GM15510 (cell line): Measurements from ENCODE around the gene ARL10.

ENCODE experiments used
- POLR2A ChIP-seq: IDR thresholded peaks from 3 replicates; pipeline ENCODE4 v1.6.1; 2011; ENCODE audit warnings: borderline replicate concordance; ENCODE audit not compliant: insufficient read length; ENCODE audit errors: extremely low read depth

ARL10 gene

DNA sequence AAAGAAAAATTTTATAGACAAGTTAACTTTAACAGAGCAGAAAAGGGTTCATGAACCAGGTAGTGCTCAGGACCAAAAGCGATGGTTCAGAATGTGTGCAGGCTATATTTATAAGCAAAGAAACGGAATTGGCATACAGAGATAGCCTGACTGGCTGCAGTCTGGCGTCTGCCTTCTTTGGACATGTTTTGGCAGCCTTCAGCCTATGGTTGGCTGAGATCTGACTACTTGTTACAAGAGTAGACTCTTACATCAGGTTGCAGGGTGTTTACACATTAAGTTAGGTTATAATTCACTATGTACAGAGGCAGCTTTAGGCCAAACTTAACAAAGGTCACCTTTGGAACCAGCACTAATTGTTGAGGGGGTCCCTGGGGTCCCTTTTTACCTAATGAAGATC is 16.1 kb downstream of the ARL10 start:
- TF ChIP-seq POLR2A, result no peak

DNA sequence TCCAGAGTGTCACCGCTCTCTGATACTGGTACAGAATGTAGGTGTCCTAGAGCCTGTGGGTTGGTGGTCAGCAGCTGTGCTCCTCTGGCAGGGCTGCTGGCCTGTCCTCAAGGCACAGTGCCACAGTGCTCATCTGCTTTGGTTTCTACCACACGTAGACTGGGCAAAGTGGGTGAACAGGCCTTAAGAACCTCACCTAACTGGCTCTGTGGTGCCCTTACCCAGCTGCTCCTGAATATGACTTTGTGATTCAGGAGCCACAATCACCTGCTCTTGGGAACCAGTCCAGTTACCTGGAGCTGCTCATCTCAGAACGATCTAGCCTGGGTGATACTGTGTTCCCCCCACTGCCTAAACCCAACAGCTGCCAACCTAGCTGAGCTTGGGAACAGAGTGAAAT is 16.7 kb downstream of the ARL10 start:
- TF ChIP-seq POLR2A, result no peak

DNA sequence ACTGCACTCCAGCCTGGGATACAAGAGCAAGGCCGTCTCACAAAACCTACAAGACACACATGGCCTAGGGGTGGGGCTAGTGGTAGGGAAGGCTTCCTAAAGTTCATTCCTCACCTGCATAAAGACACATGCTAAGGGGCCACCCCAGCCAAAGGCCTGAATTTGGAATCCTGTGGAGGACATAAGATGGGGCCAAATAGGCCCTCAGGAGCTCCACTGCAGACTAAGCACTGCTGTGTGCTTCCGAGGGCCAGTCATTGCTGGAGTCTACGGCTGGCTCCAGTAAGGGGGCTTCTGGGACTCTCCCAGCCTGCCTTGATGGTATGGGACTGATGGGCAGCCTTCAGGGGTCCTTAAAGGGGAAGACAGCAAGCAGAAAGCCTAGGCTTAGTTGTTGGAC is 17.4 kb downstream of the ARL10 start:
- TF ChIP-seq POLR2A, result no peak

GRCh38 chr5:176383248-176383905 is 18.1 kb downstream of the ARL10 start:
- no peak for TF ChIP-seq POLR2A

- no peak for TF ChIP-seq POLR2A
Measured at GRCh38 chr5:176383961-176384360, 18.7 kb downstream of the ARL10 start.

DNA sequence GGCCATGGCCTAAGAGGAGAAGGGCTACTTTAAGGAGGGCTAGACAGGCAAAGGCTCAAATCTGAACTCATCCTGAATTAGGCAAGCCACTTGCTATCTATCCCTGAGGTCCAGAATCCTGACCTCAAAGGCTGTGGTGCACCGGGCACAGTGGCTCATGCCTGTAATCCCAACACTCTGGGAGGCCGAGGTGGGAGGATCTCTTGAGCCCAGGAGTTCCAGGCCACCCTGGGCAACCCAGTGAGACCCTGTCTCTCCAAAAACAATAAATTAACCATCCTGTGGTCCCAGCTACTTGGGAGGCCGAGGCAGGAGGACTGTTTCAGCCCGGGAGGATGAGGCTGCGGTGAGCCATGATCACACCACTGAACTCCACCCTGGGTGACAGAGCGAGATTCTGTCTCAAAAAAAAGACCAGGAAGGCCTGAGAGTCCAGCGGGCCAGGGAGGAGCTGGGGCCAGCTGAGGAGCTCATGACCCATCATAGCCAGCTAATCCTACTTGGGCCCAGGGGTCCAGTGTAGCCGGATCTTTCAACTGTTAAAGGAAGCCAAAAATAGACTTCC is 19.2 kb downstream of the ARL10 start:
- no peak for TF ChIP-seq POLR2A

GRCh38 chr5:176384991-176385390 is 19.7 kb downstream of the ARL10 start:
- TF ChIP-seq POLR2A, result no peak

GRCh38 chr5:176386491-176386890 is 21.2 kb downstream of the ARL10 start:
- no peak for TF ChIP-seq POLR2A

- TF ChIP-seq POLR2A, result no peak
Measured at GRCh38 chr5:176387384-176387925, 22.2 kb downstream of the ARL10 start.

- no peak for TF ChIP-seq POLR2A
Measured at GRCh38 chr5:176388003-176388443, 22.7 kb downstream of the ARL10 start.

DNA sequence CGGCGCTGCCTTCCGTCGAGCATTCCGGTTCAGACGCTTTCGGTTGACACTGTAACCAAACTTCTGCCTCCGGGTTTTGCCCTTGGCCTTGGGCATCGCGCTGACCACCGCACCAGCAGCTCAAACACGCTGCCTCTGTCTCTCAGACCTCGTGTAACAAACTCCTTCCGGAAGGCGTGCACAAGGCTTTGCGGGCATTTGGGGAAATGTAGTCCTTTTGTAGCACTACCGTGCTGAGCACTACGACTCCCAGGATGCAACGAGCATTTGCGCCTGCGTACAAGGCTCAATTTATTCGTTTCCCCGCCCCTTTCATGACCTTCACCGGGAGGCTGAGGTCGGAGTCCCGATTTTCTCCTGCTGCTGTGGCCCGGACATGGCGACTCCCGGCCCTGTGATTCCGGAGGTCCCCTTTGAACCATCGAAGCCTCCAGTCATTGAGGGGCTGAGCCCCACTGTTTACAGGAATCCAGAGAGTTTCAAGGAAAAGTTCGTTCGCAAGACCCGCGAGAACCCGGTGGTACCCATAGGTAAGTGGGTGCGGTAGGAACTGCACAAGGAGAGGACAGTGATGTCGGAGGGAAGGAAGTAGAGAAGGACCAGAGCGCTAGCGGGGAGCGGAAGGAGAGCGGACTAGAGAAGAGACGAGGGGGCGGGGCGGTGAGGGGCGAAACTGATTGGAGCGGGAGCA is 23.3 kb downstream of the ARL10 start, which contains the start of the genes HIGD2A and NOP16:
TSS of gene HIGD2A (plus strand) at position 308 of the 691 bp plus-strand sequence. CDS start at position 377, 69 bp downstream.
TSS of gene NOP16 (minus strand) at position 155 of the 691 bp plus-strand sequence. CDS start at position 96, 59 bp downstream.
- TF ChIP-seq POLR2A, result peak; percentile 79

DNA sequence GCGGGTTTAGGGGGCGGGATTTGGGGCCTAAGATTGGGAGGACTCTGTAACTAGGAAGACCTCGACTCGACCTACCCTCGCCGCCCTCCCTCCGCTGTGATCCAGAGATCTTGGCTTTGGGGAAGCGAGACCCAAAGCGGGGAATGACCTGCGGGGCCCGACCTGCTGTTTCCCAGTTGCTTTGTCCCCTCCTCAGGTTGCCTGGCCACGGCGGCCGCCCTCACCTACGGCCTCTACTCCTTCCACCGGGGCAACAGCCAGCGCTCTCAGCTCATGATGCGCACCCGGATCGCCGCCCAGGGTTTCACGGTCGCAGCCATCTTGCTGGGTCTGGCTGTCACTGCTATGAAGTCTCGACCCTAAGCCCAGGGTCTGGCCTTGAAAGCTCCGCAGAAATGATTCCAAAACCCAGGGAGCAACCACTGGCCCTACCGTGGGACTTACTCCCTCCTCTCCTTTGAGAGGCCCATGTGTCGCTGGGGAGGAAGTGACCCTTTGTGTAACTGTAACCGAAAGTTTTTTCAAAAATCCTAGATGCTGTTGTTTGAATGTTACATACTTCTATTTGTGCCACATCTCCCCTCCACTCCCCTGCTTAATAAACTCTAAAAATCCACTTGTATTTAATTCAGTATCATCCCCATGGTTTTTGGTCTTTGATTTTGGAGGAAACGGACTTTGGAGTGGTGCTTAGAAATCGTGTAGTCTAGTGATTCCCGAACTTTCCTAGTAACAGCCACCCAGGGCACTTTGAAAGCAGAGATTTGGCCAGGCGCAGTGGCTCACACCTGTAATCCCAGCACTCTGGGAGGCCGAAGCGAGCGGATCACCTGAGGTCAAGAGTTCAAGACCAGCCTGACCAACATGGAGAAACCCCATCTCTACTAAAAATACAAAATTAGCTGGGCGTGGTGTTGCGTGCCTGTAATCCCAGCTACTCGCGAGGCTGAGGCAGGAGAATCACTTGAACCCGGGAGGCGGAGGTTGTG is 24.1 kb downstream of the ARL10 start:
- TF ChIP-seq POLR2A, result peak; percentile 78

GRCh38 chr5:176391479-176391878 is 26.2 kb downstream of the ARL10 start:
- no peak for TF ChIP-seq POLR2A

GRCh38 chr5:176391999-176392398 is 26.7 kb downstream of the ARL10 start:
- no peak for TF ChIP-seq POLR2A
